Heart left ventricle (tissue), 13 donors: ENCODE data around the gene BTK.

ENCODE experiments used
- POLR2A ChIP-seq, 2 donors: fragments of 450-650 bp; IDR thresholded peaks; one replicate each; pipeline ENCODE4 v1.6.1; 2017; ENCODE audit warnings: antibody characterized with exemption in 2 of 2, mild to moderate bottlenecking in 2 of 2, moderate library complexity in 2 of 2
- TF ChIP-seq, protein P1 (sequence below), 12 donors: fragments of 200-600 bp; sonication (generic) in 4 of 12; IDR thresholded peaks; one replicate each; pipeline versions ENCODE4 v1.5.0 to v1.8.0; 2018 to 2022; ENCODE audit warnings: antibody characterized with exemption in 12 of 12, mild to moderate bottlenecking in 5 of 12
- donor health status: ischemic (EF 13 %, LVEDD 7.1; RV severe dilation, severe dysfunction).
- donor health status: DM: no; HTN: yes; CAD: no.
- donor health status: DM: no; HTN: no; CAD: no.
- donor health status: ischemic (EF 25% LVEDD 6.9; RV normal size, moderate dysfunction).
- donor health status: ischemic (EF 25% LVEDD 5.7; RV mildly dilated, moderate dysfunction).
- donor health status: ischemic (EF 35%, LVEDD 5.7; RV mildly dilated, moderate dysfunction).
- donor health status: nonischemic (EF 11% LVEDD 7.7; RV severe dilation, severe dysfunction).
- donor health status: DM: yes; HTN: yes; CAD: no.
- donor health status: PGD.
- donor health status: ischemic (EF 29% LVEDD 5.4; RV normal size, mild dysfunction).
- donor health status: nonischemic (EF 23%, LVEDD 6.1; RV moderate dilation, normal function).

DNA sequence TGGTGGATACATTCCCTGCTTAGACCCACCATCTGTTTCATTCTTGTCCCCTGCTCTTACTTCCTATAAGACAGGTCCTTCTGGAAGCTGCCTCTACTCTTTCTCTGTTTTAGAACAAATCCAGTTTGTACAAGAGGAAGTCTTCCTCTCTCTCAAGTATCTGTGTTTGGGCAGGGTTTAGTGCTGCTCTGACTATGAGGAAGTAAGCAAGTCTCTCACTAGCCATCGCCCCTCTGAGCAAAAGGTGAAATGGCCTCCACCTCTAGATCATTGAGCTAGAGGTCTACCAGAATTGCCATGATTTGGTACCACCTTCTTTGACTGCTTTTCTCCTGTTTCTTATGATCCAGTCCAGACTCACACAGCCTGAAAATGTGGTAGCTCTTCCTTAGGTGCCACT, 8.4 kb downstream of the BTK start:
- TF ChIP-seq, protein P1, sequence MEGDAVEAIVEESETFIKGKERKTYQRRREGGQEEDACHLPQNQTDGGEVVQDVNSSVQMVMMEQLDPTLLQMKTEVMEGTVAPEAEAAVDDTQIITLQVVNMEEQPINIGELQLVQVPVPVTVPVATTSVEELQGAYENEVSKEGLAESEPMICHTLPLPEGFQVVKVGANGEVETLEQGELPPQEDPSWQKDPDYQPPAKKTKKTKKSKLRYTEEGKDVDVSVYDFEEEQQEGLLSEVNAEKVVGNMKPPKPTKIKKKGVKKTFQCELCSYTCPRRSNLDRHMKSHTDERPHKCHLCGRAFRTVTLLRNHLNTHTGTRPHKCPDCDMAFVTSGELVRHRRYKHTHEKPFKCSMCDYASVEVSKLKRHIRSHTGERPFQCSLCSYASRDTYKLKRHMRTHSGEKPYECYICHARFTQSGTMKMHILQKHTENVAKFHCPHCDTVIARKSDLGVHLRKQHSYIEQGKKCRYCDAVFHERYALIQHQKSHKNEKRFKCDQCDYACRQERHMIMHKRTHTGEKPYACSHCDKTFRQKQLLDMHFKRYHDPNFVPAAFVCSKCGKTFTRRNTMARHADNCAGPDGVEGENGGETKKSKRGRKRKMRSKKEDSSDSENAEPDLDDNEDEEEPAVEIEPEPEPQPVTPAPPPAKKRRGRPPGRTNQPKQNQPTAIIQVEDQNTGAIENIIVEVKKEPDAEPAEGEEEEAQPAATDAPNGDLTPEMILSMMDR (IDR thresholded peaks at IDR 0.05), result no peak
- no peak for TF ChIP-seq POLR2A (IDR thresholded peaks at IDR 0.05)
